GM12873 (cell line): ENCODE measurements around the gene CERS3.

Experiments
- TF ChIP-seq, protein P1 (sequence below): IDR thresholded peaks from 2 replicates; pipeline ENCODE4 v1.5.1; 2012; ENCODE audit warnings: low read depth, mild to moderate bottlenecking, moderate library complexity, low read length, control low read depth; ENCODE audit not compliant: insufficient read depth; ENCODE audit errors: missing control alignments

CERS3 gene

DNA sequence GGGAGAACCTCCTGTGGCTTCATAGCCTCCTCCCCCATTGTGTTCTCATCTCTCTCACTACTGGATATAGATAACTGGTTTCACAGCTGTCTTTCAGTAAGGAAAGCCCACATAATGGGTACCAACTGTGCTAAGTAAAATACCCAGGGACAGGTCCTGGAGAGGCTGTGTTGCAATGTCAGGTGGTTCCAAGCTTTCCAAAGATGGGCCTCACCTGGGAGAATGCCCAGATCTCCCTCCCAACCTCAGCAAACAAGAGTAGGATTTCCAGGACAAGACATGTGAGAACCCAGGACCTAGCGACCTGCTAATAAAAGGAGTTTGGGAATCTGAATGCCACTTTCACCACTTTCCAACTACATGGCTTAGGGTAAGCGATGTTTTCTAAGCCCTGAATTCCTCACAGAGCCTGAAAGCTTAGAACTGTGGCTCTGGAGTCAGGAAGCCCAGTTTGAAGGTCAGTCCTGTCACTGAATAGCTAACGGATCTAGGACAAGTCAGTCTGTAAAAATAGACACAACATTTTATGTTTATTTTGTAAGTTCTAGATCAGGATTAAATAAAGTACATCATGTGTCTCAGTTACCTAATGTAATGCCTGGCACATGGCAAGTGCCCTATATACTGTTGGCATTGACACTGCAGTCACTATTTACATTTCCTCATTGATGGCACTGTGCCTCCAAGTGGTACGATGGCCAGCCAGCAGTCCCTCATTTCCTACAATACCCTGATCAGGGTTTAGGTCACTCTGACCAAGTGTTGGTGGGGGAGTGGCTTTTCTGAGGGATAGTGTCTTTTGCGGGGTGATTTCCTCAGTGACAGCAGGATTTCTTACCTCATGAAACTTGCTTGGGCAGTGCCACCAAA is 11.9 kb downstream of the CERS3 start:
- TF ChIP-seq, protein P1, sequence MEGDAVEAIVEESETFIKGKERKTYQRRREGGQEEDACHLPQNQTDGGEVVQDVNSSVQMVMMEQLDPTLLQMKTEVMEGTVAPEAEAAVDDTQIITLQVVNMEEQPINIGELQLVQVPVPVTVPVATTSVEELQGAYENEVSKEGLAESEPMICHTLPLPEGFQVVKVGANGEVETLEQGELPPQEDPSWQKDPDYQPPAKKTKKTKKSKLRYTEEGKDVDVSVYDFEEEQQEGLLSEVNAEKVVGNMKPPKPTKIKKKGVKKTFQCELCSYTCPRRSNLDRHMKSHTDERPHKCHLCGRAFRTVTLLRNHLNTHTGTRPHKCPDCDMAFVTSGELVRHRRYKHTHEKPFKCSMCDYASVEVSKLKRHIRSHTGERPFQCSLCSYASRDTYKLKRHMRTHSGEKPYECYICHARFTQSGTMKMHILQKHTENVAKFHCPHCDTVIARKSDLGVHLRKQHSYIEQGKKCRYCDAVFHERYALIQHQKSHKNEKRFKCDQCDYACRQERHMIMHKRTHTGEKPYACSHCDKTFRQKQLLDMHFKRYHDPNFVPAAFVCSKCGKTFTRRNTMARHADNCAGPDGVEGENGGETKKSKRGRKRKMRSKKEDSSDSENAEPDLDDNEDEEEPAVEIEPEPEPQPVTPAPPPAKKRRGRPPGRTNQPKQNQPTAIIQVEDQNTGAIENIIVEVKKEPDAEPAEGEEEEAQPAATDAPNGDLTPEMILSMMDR = no peak

DNA sequence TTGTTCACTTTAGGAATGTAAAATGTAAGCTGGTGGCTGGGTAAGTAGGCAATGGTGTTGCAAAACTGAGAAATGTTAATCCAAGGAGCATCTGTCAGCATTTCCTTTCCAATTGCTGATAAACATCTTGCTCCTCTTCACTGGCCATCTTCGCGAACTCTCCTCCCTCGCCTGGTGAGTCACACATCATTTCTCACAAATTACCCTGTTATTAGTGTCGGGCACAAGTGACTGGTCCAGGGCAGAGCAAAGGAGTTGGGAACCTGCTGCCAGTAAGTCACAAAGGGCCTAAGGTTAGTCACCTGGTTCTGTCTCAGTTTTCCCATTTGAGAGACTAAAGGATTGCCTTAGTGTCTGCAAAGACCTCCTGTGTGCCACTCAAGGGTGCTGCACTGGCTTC is 13.0 kb downstream of the CERS3 start:
- TF ChIP-seq, protein P1 = no peak

DNA sequence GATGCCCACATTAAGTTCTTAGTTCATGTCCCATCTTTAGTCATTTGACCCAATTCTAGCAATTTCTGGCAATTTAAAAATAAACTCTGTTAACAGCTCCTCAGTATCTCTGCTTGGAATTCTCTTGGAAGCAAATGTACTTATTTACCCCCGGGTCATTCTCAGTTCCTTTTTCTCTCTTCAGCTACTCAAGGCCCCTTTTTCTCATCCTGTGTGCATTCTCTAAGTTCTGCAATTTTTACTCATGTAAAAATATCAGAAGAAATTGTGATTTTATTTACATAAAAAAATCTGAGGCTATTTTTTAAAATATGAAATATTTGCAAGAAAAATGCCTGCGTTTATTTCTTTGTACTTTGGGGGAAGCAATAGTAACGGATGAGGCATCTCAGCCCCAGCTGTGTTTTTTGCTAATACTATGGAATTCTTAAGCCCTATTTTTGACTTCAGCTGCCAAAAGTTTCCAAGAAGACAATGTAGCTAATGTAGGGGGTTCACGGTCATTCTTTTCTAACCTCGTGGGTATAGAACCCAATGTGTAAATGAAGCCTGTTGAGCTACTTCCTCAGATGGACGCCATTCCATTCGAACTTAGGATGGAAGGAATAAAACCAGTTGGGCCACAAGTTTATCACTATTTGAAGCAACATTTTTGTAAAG is 20.0 kb downstream of the CERS3 start:
- TF ChIP-seq, protein P1 = no peak

DNA sequence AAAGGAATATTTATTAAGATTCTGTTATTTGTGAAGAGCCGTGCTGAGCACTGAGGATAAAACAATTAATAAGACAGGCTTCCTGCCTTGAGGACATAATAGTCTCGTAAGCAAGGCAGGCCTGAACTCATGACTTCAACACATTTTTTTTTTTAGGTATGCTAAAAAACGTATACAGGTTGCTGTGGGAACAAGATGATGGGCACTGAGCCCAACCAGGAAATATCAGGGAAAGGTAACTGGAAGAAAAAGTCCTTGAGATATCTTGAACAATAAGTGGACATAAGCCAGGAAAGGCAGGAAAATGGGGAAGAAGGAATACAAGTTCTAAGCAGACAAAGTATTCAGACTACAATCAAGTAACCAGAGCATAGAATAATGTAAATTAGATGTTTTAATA is 26.1 kb downstream of the CERS3 start:
- TF ChIP-seq, protein P1 = no peak

DNA sequence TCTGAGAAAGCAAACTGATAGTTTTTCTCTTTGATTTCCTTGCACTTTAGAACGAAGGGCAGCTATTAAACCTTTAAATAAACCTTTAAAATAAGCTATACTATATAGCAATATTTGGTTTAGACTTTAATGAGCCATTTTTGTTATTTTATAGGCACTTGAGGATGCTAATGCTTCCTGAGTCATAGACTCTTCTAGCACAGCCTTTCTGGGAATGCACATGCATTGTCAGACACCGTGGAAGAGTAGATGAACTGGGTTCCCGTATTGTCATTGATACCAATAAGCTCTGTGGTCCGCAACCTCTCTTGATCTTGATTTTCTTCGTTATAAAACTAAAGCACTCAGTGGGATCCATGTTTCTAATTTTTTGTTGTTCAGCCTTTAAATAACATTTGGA is 27.6 kb downstream of the CERS3 start:
- TF ChIP-seq, protein P1 = no peak

DNA sequence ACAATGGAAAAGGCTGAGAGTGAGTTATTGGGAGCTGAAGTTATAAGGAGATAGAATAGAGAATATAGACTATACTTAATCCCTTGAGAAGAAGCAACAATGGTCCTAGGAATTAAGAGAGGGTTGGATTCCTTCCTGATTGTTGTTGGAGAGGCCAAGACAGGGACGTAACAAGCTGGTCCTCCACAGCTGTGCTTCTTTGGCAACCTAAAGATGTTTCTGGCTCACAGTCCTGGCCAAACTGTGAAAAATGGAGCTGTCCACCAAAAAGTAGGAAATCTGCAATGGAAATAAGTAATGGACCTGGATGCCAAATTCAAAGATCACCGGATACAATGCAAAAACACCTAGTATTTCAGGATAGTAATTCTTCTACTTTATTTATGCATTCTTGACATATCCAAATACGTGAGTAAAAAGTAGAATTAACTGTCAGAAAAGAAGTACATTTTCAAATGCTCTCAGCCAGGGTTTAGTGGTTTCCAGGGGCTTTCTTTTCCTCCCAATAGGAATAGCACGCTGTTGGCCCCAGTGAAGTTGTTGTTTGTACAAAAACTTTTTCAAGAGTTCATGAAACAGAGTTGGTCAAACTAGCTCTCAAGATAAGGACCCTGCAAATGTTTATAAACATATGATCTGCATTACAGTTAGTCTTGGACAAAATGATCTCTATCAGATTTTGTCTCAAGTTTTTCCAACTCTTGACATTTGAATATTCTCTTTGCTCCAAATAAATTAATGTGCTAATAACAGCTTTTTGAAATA is 28.3 kb downstream of the CERS3 start:
- TF ChIP-seq, protein P1 = no peak

DNA sequence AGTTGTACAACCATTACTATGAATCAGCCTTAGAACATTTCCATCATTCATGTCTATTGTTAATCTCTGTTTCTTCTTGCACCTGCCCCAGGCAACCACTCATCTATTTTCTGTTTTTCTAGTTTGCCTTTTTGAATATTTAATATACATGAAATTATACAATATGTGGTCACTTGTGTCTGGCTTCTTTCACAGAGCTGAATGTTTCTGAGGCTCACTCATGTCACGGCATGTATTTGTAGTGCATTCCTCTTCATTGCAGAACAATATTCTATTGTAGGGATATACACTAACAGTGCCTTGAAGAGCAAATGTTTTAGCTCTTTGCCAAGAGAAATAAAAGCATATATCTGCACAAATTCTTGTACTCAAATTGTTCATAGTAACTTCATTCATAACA is 32.9 kb downstream of the CERS3 start:
- TF ChIP-seq, protein P1 = no peak
